ENCODE measurements around the gene DMXL1. TPM values are rescaled to one million over a fixed set of nuclear protein-coding genes. Genes with fewer than 3 reads are reported as not detected.

The DMXL1 gene
- total and polyA plus RNA-seq, 2 donors = 24.6 to 31.4 TPM

DNA sequence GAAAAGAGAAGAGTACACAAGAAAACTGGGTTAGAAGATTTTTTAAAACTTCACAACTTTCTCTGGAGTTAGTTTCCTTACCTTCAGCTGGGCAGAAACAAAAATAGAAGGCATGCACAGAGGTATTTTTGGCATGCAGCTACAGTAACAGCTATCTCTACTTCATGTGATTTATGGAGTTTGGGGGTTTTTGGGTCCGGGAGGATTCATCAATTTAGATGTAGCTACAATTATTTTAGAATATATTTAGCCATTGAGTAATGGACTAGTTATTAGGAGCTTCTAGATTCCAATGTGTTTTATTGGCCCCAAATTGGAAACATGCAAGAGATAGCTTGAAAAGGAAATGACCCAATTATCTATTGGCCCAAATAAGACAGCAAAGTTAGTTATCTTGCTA is 193.3 kb downstream of the DMXL1 start:
- H3K27ac ChIP-seq (ENCODE audit: low read depth in 1 of 2, low read length in 1 of 2) = no peak overlapping the region

DNA sequence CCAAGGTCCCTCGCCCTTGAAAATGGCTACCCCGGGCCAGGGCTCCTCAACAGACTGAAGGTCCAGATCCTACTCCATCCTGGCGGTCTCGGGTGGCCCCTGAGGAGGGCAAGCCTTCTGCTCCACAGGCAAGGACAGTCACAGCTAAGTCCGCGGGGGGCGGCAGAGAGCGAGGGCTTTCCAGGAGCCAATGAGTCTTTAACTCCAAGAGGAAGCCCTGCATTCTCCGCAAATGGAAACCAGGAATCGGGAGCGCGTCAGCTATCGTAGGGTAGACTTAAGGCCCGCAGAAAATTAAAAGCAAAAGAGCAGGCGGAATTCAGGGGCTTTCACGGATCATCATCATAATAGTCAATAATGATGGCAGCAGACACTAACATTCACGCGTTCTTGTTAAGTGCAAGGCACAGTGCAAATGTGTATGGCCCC is 197.1 kb downstream of the DMXL1 start:
- peaks cover 27 to 45% of the 10 kb centered on the region in 2 donors for H3K4me1 ChIP-seq (ENCODE audit: control insufficient read depth in 2 of 2, insufficient read depth in 2 of 2, low read length in 2 of 2)
- peak in 8 of 9 donors; percentile 60 to 91 (median 79) for DNase-seq (ENCODE audit: low read depth in 6 of 9, low spot score in 9 of 9)
- peaks cover 0 to 4% of the 10 kb centered on the region in 2 donors for H3K9me3 ChIP-seq (ENCODE audit: control insufficient read depth in 2 of 2, insufficient read depth in 1 of 2, low read length in 1 of 2)
- H3K27me3 ChIP-seq (ENCODE audit: control insufficient read depth in 2 of 2, insufficient read depth in 1 of 2, low read length in 1 of 2) = no peaks in the 10 kb centered on the region
- peak overlapping the region; percentile 87 to 96 for H3K27ac ChIP-seq (ENCODE audit: low read depth in 1 of 2, low read length in 1 of 2)
- H3K4me3 ChIP-seq (ENCODE audit: low read length in 2 of 2) = peak overlapping the region; percentile 76 to 79
- 5% methylated on average over 18 of the region's 18 CpGs for WGBS
- H3K36me3 ChIP-seq (ENCODE audit: control insufficient read depth in 2 of 2, insufficient read depth in 2 of 2, low read length in 1 of 2) = peaks cover 0 to 13% of the 10 kb centered on the region in 2 donors

More for the DNA sequence above, 193.3 kb downstream of the DMXL1 start:
- Histone ChIP-seq H3K36me3 (ENCODE audit: control insufficient read depth in 2 of 2, insufficient read depth in 2 of 2, low read length in 1 of 2) (no peaks in the 10 kb centered on the region), H3K4me1 (ENCODE audit: control insufficient read depth in 2 of 2, insufficient read depth in 2 of 2, low read length in 2 of 2) (peaks cover 7 to 24% of the 10 kb centered on the region in 2 donors), H3K27me3 (ENCODE audit: control insufficient read depth in 2 of 2, insufficient read depth in 1 of 2, low read length in 1 of 2) (no peaks in the 10 kb centered on the region), H3K4me3 (ENCODE audit: low read length in 2 of 2) (no peak overlapping the region), H3K9me3 (ENCODE audit: control insufficient read depth in 2 of 2, insufficient read depth in 1 of 2, low read length in 1 of 2) (peaks cover 0 to 13% of the 10 kb centered on the region in 2 donors)
- DNase-seq (ENCODE audit: low read depth in 6 of 9, low spot score in 9 of 9) = no peak
- WGBS = 0% methylated on average over 1 of the region's 1 CpG

DNA sequence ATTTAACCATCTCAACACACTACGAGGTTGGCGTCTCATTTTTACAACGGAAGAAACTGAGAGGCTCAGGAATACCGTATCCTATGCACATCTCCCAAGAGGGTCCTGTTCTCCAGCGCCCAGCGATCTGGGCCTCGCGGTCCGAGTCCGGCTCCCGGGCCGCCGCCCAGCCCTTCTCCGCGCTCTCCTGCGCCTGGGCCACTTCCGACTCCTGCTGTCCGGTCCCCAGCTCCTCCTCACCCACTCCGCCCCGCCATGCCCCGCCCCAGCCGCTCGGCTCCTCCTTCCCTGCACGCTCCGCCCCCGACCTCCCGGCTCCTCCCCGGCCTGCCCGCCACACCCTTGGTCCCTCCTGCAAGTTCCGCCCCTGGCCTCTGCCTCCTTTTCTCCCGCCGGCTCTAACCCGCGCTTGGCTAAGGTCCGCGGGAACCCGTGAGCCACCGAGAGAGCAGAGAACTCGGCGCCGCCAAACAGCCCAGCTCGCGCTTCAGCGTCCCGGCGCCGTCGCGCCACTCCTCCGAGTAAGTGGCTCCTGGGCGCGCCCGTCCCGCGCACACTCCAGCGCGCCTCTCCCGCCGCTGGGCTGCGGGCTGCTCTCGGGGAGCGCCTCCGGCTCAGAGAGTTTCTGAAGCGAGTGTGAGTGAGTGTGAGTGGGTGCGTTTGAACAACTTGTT is 197.6 kb downstream of the DMXL1 start:
- Histone ChIP-seq H3K36me3 (ENCODE audit: control insufficient read depth in 2 of 2, insufficient read depth in 2 of 2, low read length in 1 of 2) (peaks cover 0 to 13% of the 10 kb centered on the region in 2 donors), H3K4me3 (ENCODE audit: low read length in 2 of 2) (peak overlapping the region; percentile 76 to 79), H3K27me3 (ENCODE audit: control insufficient read depth in 2 of 2, insufficient read depth in 1 of 2, low read length in 1 of 2) (no peaks in the 10 kb centered on the region), H3K4me1 (ENCODE audit: control insufficient read depth in 2 of 2, insufficient read depth in 2 of 2, low read length in 2 of 2) (peaks cover 30 to 51% of the 10 kb centered on the region in 2 donors), H3K9me3 (ENCODE audit: control insufficient read depth in 2 of 2, insufficient read depth in 1 of 2, low read length in 1 of 2) (peaks cover 0 to 4% of the 10 kb centered on the region in 2 donors), H3K27ac (ENCODE audit: low read depth in 1 of 2, low read length in 1 of 2) (peak overlapping the region; percentile 87 to 96)
- under 1% methylated on average over 65 of the region's 65 CpGs for WGBS
- DNase-seq (ENCODE audit: low read depth in 6 of 9, low spot score in 9 of 9) = peak in 8 of 9 donors; percentile 75 to 94 (median 90)

DNA sequence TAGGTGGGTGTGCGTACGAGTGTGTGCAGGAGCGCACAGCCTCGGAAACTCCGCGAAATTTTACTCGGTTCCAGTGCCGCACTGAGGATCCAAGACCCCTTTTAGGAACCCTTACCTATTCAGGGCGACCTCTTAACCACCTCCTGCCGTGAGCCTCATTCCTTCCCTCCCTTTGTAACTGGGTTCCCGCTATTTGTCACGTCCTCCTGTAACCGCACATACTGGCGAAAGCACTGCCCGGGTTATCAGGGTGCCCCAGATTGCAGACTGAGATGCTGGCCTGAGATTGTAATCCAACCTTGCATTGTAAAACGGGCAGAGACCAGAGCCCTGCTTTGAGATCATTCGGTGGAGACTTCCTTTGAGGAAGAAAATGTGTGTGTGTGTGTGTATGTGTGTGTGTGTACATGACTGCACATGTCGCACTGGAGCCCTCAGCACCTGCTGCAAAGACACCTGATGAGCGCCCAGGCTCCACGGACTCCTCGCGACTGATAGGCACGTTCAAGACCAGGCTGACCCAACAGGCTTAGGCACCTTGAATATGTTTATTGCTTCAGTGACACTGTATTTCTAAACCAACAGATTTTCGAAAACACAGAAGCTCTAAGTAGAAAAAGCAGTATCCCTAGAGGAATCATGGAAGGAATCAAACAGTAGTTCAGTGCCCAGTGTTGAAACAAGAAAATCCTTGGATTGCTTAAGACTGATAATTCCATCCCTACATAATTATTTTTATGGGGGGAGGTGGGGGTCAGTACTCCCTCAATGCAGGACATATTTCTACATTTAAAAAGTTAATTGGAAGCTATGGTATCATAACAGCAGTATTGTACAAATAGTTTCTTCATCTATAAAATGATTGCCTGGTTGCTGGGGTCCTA is 198.4 kb downstream of the DMXL1 start:
- peaks cover 0 to 4% of the 10 kb centered on the region in 2 donors for H3K9me3 ChIP-seq (ENCODE audit: control insufficient read depth in 2 of 2, insufficient read depth in 1 of 2, low read length in 1 of 2)
- peaks cover 0 to 16% of the 10 kb centered on the region in 2 donors for H3K36me3 ChIP-seq (ENCODE audit: control insufficient read depth in 2 of 2, insufficient read depth in 2 of 2, low read length in 1 of 2)
- peak overlapping the region; percentile 76 to 79 for H3K4me3 ChIP-seq (ENCODE audit: low read length in 2 of 2)
- H3K4me1 ChIP-seq (ENCODE audit: control insufficient read depth in 2 of 2, insufficient read depth in 2 of 2, low read length in 2 of 2) = peaks cover 30 to 54% of the 10 kb centered on the region in 2 donors
- peak overlapping the region; percentile 87 to 96 for H3K27ac ChIP-seq (ENCODE audit: low read depth in 1 of 2, low read length in 1 of 2)
- 1% methylated on average over 24 of the region's 24 CpGs for WGBS
- H3K27me3 ChIP-seq (ENCODE audit: control insufficient read depth in 2 of 2, insufficient read depth in 1 of 2, low read length in 1 of 2) = no peaks in the 10 kb centered on the region
- DNase-seq (ENCODE audit: low read depth in 6 of 9, low spot score in 9 of 9) = peak in 7 of 9 donors; percentile 59 to 87 (median 69)

DNA sequence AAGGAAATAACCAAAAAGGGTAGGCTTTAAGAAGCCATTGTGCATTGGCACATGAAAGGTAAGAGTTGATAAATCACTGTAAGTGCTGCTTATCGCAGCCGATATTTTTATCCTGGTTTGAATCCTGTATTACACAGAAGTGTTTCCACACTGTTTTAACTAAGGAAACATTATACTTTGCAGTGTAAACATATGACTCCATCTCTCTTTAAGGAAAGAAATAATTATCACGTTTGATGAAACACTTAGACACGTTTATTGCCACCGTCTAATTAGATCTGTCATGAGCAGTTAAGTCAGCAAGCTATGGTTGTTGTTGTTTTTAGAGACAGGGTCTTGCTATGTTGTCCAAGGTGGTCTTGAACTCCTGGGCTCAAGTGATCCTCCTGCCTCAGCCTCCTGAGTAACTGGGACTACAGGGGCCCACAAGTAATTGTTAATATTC is 199.3 kb downstream of the DMXL1 start:
- peak overlapping the region in 1 of 2 donors; percentile 96 for H3K27ac ChIP-seq (ENCODE audit: low read depth in 1 of 2, low read length in 1 of 2)
- 68% methylated on average over 5 of the region's 5 CpGs for WGBS
- DNase-seq (ENCODE audit: low read depth in 6 of 9, low spot score in 9 of 9) = peak in 1 of 9 donors; percentile 36
- peak overlapping the region; percentile 76 to 79 for H3K4me3 ChIP-seq (ENCODE audit: low read length in 2 of 2)
- no peaks in the 10 kb centered on the region for H3K27me3 ChIP-seq (ENCODE audit: control insufficient read depth in 2 of 2, insufficient read depth in 1 of 2, low read length in 1 of 2)
- H3K4me1 ChIP-seq (ENCODE audit: control insufficient read depth in 2 of 2, insufficient read depth in 2 of 2, low read length in 2 of 2) = peaks cover 36 to 56% of the 10 kb centered on the region in 2 donors
- H3K36me3 ChIP-seq (ENCODE audit: control insufficient read depth in 2 of 2, insufficient read depth in 2 of 2, low read length in 1 of 2) = peaks cover 0 to 22% of the 10 kb centered on the region in 2 donors
- peaks cover 0 to 4% of the 10 kb centered on the region in 2 donors for H3K9me3 ChIP-seq (ENCODE audit: control insufficient read depth in 2 of 2, insufficient read depth in 1 of 2, low read length in 1 of 2)

DNA sequence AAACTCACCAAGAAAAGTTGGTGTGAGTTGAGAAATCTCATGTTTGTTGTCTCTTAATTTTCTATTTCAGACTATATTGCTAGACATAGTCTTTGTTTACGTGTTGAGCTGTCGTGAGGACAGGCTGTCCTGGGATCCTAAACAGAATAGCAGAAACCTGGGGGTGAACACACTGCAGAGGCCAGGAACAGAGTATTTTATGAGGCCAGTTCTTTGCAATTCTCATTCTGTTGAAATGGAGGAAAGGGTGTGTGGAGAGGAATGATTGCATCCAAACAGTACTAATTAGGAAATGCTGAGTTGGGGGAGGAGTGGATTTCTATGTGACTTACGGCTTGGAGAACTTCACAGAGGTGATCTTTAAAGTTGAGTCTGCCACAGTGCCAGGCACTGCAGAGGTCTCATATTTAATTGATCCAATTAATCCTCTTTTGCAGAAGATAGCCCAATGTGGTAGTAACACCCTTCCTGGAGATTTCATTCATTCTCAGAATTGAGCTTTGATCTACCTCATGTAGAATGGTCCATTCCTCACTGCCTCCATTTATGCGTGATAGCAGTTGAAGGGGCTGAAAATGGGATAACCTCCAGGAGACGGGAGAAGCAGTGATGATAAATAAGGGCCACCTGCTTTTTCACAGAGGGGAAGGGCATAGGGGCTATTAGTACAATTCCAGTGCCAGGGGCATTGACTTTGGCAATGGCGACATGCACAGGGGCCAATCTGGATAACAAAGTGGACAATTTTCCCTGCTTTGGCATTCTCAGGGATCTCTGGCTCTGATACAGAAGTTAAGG is 200.3 kb downstream of the DMXL1 start:
- Histone ChIP-seq H3K27ac (ENCODE audit: low read depth in 1 of 2, low read length in 1 of 2) (peak overlapping the region in 1 of 2 donors; percentile 68), H3K4me1 (ENCODE audit: control insufficient read depth in 2 of 2, insufficient read depth in 2 of 2, low read length in 2 of 2) (peaks cover 45 to 56% of the 10 kb centered on the region in 2 donors), H3K27me3 (ENCODE audit: control insufficient read depth in 2 of 2, insufficient read depth in 1 of 2, low read length in 1 of 2) (no peaks in the 10 kb centered on the region), H3K4me3 (ENCODE audit: low read length in 2 of 2) (peak overlapping the region; percentile 43 to 76), H3K9me3 (ENCODE audit: control insufficient read depth in 2 of 2, insufficient read depth in 1 of 2, low read length in 1 of 2) (peaks cover 0 to 4% of the 10 kb centered on the region in 2 donors), H3K36me3 (ENCODE audit: control insufficient read depth in 2 of 2, insufficient read depth in 2 of 2, low read length in 1 of 2) (peaks cover 0 to 26% of the 10 kb centered on the region in 2 donors)
- 79% methylated on average over 6 of the region's 6 CpGs for WGBS
- DNase-seq (ENCODE audit: low read depth in 6 of 9, low spot score in 9 of 9) = peak in 1 of 9 donors; percentile 29

DNA sequence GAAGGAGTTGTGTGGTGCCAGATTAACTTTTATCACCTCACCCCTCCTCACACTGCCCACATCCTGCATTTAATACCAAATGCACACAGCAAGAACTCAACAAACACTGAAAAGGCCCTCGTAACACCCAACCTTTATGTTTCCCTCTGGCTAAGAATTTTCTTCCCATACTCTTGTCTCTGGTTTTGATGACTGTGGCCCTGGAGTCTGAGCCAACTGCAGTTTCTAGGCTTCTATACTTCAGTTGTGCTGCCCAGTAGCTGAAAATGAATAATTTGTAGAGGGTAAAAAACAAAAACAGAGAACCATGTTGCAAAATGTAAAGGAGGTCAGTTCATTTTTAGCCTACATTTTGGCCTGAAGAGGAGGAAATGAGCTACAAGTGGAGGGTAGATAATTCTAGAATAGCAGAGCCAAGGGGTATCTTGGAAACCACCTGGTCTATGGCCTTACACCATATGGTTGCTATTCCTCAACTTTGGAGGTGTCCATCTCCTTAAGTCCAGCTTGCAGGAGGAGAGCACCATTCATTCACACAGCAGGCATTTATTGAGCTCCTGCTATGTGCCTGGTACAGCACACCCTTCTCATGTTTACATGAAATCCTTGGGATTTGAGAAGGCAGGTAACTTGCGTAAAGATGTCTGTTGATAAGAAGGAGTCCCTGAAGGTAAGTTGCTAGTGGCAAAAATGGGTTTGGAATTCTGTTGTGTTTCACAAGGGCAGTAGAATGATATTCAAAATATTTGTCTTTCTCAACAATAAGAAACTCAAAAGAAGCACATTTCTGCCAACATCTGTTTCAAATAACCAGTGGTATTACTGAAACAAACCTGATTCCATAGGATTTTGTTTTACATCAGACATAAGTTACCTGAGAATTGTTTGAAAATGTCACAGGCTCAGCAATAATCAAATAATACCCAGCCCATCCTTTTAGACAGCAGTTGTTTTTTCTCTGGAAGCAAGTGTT is 201.2 kb downstream of the DMXL1 start:
- peaks cover 49 to 63% of the 10 kb centered on the region in 2 donors for H3K4me1 ChIP-seq (ENCODE audit: control insufficient read depth in 2 of 2, insufficient read depth in 2 of 2, low read length in 2 of 2)
- peak in 1 of 9 donors; percentile 48 for DNase-seq (ENCODE audit: low read depth in 6 of 9, low spot score in 9 of 9)
- H3K36me3 ChIP-seq (ENCODE audit: control insufficient read depth in 2 of 2, insufficient read depth in 2 of 2, low read length in 1 of 2) = peaks cover 0 to 29% of the 10 kb centered on the region in 2 donors
- H3K27me3 ChIP-seq (ENCODE audit: control insufficient read depth in 2 of 2, insufficient read depth in 1 of 2, low read length in 1 of 2) = no peaks in the 10 kb centered on the region
- 63% methylated on average over 2 of the region's 2 CpGs for WGBS
- peak overlapping the region; percentile 54 to 86 for H3K27ac ChIP-seq (ENCODE audit: low read depth in 1 of 2, low read length in 1 of 2)
- H3K4me3 ChIP-seq (ENCODE audit: low read length in 2 of 2) = peak overlapping the region; percentile 43 to 76
- H3K9me3 ChIP-seq (ENCODE audit: control insufficient read depth in 2 of 2, insufficient read depth in 1 of 2, low read length in 1 of 2) = peaks cover 0 to 4% of the 10 kb centered on the region in 2 donors
